B cell (primary cell): Measurements from ENCODE around the gene KRTAP10-2.
"Not testable (repeated sequence)": the region's sequence is repeated elsewhere in the genome, so short reads cannot be mapped to it uniquely, and the experiment has no call there.

Source experiments
- CTCF ChIP-seq: fragments of 200-600 bp; IDR thresholded peaks from one replicate; pipeline ENCODE4 v1.8.0; 2022; ENCODE audit warnings: antibody characterized with exemption, mild to moderate bottlenecking
- EZH2 ChIP-seq: IDR thresholded peaks from 2 replicates; pipeline ENCODE4 v1.6.1; 2012; ENCODE audit warnings: borderline replicate concordance, low read depth, mild to moderate bottlenecking, moderate library complexity, low read length; ENCODE audit not compliant: insufficient read depth, poor library complexity, severe bottlenecking

DNA sequence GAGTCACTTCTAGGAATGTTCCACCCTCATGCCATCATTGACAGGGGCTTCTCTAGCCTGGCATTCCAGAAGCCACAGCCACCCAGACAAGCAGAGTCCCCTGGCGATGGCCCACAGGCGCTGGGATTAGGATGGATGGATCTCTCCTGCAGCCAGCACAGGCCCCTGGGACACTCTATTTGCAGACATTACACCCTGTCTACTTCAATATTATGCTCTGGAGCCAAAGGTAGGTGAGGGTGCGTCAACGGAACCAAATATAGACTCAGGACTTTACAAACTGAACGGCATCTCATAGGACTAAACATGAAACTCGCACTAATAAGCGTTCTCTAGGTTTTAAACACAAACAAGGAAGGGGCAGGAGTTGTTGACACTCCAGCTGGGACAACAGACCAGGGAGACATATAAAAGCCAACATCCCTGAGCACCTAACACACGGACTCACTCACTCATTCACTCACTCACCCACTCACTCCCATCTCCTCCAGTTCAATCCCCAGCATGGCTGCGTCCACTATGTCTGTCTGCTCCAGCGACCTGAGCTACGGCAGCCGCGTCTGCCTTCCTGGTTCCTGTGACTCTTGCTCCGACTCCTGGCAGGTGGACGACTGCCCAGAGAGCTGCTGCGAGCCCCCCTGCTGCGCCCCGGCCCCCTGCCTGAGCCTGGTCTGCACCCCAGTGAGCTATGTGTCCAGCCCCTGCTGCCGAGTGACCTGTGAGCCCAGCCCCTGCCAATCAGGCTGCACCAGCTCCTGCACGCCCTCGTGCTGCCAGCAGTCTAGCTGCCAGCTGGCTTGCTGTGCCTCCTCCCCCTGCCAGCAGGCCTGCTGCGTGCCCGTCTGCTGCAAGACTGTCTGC is 49.0 kb upstream of the KRTAP10-2 start, which contains the start of gene KRTAP10-7:
- TF ChIP-seq CTCF, EZH2: not testable (repeated sequence)
